ENCODE data around the gene TP53AIP1. TPM values are rescaled to one million over a fixed set of nuclear protein-coding genes. Genes with fewer than 3 reads are reported as not detected.

Gene TP53AIP1
- total and polyA plus RNA-seq, 2 of the 8 experiments (the other 6 are each of a cell fraction or from before 2014, with no cell fraction given) = 0.03 TPM; not detected in 1

DNA sequence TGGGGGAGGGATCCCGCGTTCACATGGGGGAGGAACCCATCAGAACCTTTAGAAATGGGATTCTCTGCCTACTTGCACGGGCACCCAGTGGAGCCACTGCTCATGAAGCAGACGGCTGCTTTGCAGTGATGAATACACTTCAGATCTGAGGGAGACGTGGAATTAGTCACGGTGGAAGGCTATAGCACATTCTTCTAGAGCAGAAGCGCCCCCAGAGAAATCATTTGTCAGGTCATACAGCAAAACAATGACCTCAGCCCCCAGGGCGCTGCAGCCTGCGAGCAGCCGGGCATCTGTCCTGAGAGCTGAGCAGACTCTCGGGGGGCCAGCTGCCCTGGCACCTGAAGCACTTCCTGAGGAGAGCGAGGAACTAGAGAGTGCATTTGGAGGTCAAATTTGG is 12.7 kb downstream of the TP53AIP1 start:
- peaks cover 2 to 35% (median 14%) of the 10 kb centered on the region in 4 experiments for H3K4me1 ChIP-seq (replicated peaks in 1 of 4; ENCODE audit: control insufficient read depth in 3 of 4, insufficient read depth in 4 of 4, low read length in 3 of 4)
- no peak overlapping the region for H3K56ac ChIP-seq (replicated peaks; ENCODE audit: insufficient read length, low read depth, low read length)
- H3K4me2 ChIP-seq (ENCODE audit: insufficient read depth in 1 of 2, low read depth in 2 of 2, low read length in 2 of 2) = peak overlapping the region in 1 of 2 experiments; percentile 50; a peak in 1 of 4 replicates
- H4K8ac ChIP-seq (ENCODE audit: extremely low read depth, insufficient read depth, low read length) = no peak overlapping the region
- FAIRE-seq = no peak
- H3K27me3 ChIP-seq (replicated peaks in 1 of 4; ENCODE audit: control insufficient read depth in 3 of 4, extremely low read depth in 1 of 4, insufficient read depth in 3 of 4, low read length in 3 of 4) = peaks cover 2 to 51% (median 46%) of the 10 kb centered on the region in 4 experiments
- no peak overlapping the region for H3K14ac ChIP-seq (ENCODE audit: insufficient read length)
- CTCF ChIA-PET (ENCODE audit: partially characterized antibody) = interaction anchor here (0.6 to 7.8 kb wide), 10 partner anchors 8 to 268 kb away, joined by 3 to 77 read pairs (median 6); partner anchors contain the start of genes KCNJ5 and TP53AIP1
- no peak for DNase-seq (ENCODE audit: low read depth in 1 of 2, low spot score in 2 of 2)
- H2AK5ac ChIP-seq (ENCODE audit: low read depth, low read length) = no peak overlapping the region
- no peaks in the 10 kb centered on the region for H3K23me2 ChIP-seq (ENCODE audit: low read depth, low read length)
- H3K9me3 ChIP-seq (ENCODE audit: insufficient read depth in 2 of 2, low read depth in 1 of 2, low read length in 1 of 2) = peaks cover 0 to 2% of the 10 kb centered on the region in 2 experiments; a peak in 1 of 4 replicates
- H4K20me1 ChIP-seq (replicated peaks in 1 of 2; ENCODE audit: control insufficient read depth in 1 of 2, insufficient read depth in 2 of 2, low read length in 2 of 2) = no peaks in the 10 kb centered on the region
- no peak overlapping the region for H4K5ac ChIP-seq (ENCODE audit: insufficient read length, low read depth, low read length)
- H2BK120ac ChIP-seq (replicated peaks; ENCODE audit: low read depth, low read length) = peak overlapping the region; percentile 28
- H2BK12ac ChIP-seq (ENCODE audit: low read depth, low read length) = no peak overlapping the region
- no peak overlapping the region for H2BK20ac ChIP-seq (ENCODE audit: low read length)
- no peaks in the 10 kb centered on the region for H3K79me1 ChIP-seq (ENCODE audit: low read depth, low read length)
- H3K79me2 ChIP-seq (ENCODE audit: control insufficient read depth in 1 of 2, insufficient read depth in 2 of 2, low read length in 2 of 2) = no peaks in the 10 kb centered on the region
- no peak overlapping the region for H2BK15ac ChIP-seq (ENCODE audit: low read length)
- 68% methylated on average over 12 of the region's 12 CpGs; no CpG with 5 or more reads in 1 of the 2 experiments for WGBS, 2 experiments (ENCODE audit: extremely low coverage in 1 of 2, insufficient coverage in 1 of 2, insufficient read length in 1 of 2, insufficient replicate concordance in 2 of 2, low coverage in 1 of 2, low lambda C conversion rate in 2 of 2, missing lambda C conversion rate in 1 of 2)
- H3K4ac ChIP-seq (replicated peaks; ENCODE audit: insufficient read length, low read depth, low read length) = no peak overlapping the region
- no peaks in the 10 kb centered on the region for H3K36me3 ChIP-seq (ENCODE audit: control insufficient read depth in 2 of 4, insufficient read depth in 4 of 4, low read length in 3 of 4)
- no peak overlapping the region for H3K23ac ChIP-seq (ENCODE audit: insufficient read length)
- POLR2A ChIA-PET (ENCODE audit: partially characterized antibody) = no interaction called here
- H2AFZ ChIP-seq (ENCODE audit: low read length) = no peak overlapping the region
- 0 out of 8 replicates have a peak overlapping the region, but pooled peaks of 1 of the 4 experiments have one; percentile 15 for H3K4me3 ChIP-seq (ENCODE audit: extremely low read depth in 1 of 4, insufficient read depth in 2 of 4, low read depth in 3 of 4, low read length in 4 of 4)
- H2BK5ac ChIP-seq (ENCODE audit: low read depth, low read length) = no peak overlapping the region
- H3K9ac ChIP-seq (replicated peaks in 1 of 4; ENCODE audit: extremely low read depth in 1 of 4, low read depth in 3 of 4, low read length in 3 of 4) = no peak overlapping the region
- no peak overlapping the region for H3K27ac ChIP-seq (ENCODE audit: low read depth, low read length)
- no peak overlapping the region; the same call in 1 of the 2 replicates for H3K18ac ChIP-seq (ENCODE audit: extremely low read depth, low read length)
- H4K91ac ChIP-seq (replicated peaks; ENCODE audit: insufficient read length, low read length) = no peak overlapping the region
- TF ChIP-seq NANOG (IDR thresholded peaks at IDR 0.05; ENCODE audit: insufficient read depth, low read depth, low read length, poor library complexity, severe bottlenecking) (no peak), SAP30 (IDR thresholded peaks at IDR 0.05; ENCODE audit: insufficient read depth, insufficient replicate concordance, low read length) (no peak), JUND (IDR thresholded peaks at IDR 0.05; ENCODE audit: low read length) (no peak), YY1 (IDR thresholded peaks at IDR 0.05; ENCODE audit: low read depth, low read length) (no peak), RBBP5 (IDR thresholded peaks at IDR 0.05; ENCODE audit: borderline replicate concordance, low read depth, low read length) (no peak), POU5F1 (IDR thresholded peaks at IDR 0.05; ENCODE audit: low read depth, low read length) (no peak), TEAD4 (IDR thresholded peaks at IDR 0.05; ENCODE audit: low read depth, low read length) (no peak), HDAC2 (IDR thresholded peaks at IDR 0.05; ENCODE audit: borderline replicate concordance in 1 of 2, low read depth in 2 of 2, low read length in 2 of 2) (no peak)
- TF ChIP-seq, protein P1, sequence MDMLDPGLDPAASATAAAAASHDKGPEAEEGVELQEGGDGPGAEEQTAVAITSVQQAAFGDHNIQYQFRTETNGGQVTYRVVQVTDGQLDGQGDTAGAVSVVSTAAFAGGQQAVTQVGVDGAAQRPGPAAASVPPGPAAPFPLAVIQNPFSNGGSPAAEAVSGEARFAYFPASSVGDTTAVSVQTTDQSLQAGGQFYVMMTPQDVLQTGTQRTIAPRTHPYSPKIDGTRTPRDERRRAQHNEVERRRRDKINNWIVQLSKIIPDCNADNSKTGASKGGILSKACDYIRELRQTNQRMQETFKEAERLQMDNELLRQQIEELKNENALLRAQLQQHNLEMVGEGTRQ (IDR thresholded peaks at IDR 0.05; ENCODE audit: low read length) = no peak

Measured in H1 (cell line).